GM12874 (cell line): ENCODE data around the gene ARHGEF40.

ENCODE experiments used
- CTCF ChIP-seq: IDR thresholded peaks from 2 replicates; pipeline ENCODE4 v1.5.1; 2011; ENCODE audit warnings: low read depth, mild to moderate bottlenecking, control low read depth, low read length, moderate library complexity; ENCODE audit not compliant: insufficient read depth

The ARHGEF40 gene

GRCh38 chr14:21050597-21050996 is 19.5 kb upstream of the ARHGEF40 start:
- TF ChIP-seq CTCF: no peak

- TF ChIP-seq CTCF: no peak
These were observed 16.7 kb upstream of the ARHGEF40 start for GRCh38 chr14:21053184-21054122.

GRCh38 chr14:21054123-21054767 is 15.9 kb upstream of the ARHGEF40 start:
- no peak for TF ChIP-seq CTCF

- TF ChIP-seq CTCF: no peak
These were observed 15.3 kb upstream of the ARHGEF40 start for GRCh38 chr14:21054768-21055145.

GRCh38 chr14:21055432-21056117 is 14.5 kb upstream of the ARHGEF40 start:
- no peak for TF ChIP-seq CTCF

GRCh38 chr14:21056520-21057163 is 13.5 kb upstream of the ARHGEF40 start:
- no peak for TF ChIP-seq CTCF
